Gastroesophageal sphincter (tissue), 4 donors: ENCODE results near the gene NBPF14. TPM values are rescaled to one million over a fixed set of nuclear protein-coding genes. Genes with fewer than 3 reads are reported as not detected.
"Not testable (repeated sequence)": the region's sequence is repeated elsewhere in the genome, so short reads cannot be mapped to it uniquely, and the experiment has no call there.

Experiments used
- ATAC-seq: fragments of 150-250 bp; one replicate; pipeline ENCODE4 v1.9.1; 2016; ENCODE audit warnings: mild to moderate bottlenecking, moderate library complexity
- H3K27ac ChIP-seq, 4 donors: fragments of 200-600 bp; sonication (generic) in 3 of 4; 1 replicate in 3 of 4; 2 replicates in 1 of 4; pipeline ENCODE4 v1.5.1; 2016 to 2019
- H3K27me3 ChIP-seq: fragments of 200-600 bp; sonication (generic); one replicate; pipeline ENCODE4 v1.5.1; 2019
- H3K36me3 ChIP-seq, 2 donors: fragments of 200-600 bp; sonication (generic); one replicate each; pipeline ENCODE4 v1.5.1; 2019; ENCODE audit warnings: control low read depth in 1 of 2
- H3K4me1 ChIP-seq, 3 donors: fragments of 200-600 bp; sonication (generic); 1 replicate in 2 of 3; 2 replicates in 1 of 3; pipeline ENCODE4 v1.5.1; 2016 to 2019; ENCODE audit warnings: control low read depth in 2 of 3
- H3K4me3 ChIP-seq, 2 donors: fragments of 200-600 bp; sonication (generic); one replicate each; pipeline ENCODE4 v1.5.1; 2019; ENCODE audit warnings: mild to moderate bottlenecking in 1 of 2, moderate library complexity in 1 of 2
- H3K9me3 ChIP-seq, 3 donors: fragments of 200-600 bp; sonication (generic); one replicate each; pipeline ENCODE4 v1.5.1; 2017 to 2019; ENCODE audit warnings: control low read depth in 2 of 3
- POLR2A ChIP-seq, 2 donors: fragments of 450-650 bp; IDR thresholded peaks; one replicate each; pipeline ENCODE4 v1.6.1; 2017; ENCODE audit warnings: antibody characterized with exemption in 2 of 2, mild to moderate bottlenecking in 2 of 2, moderate library complexity in 1 of 2
- POLR2AphosphoS5 ChIP-seq: sonication (generic); formaldehyde crosslinking; IDR thresholded peaks from one replicate; pipeline ENCODE4 v1.6.1; 2017; ENCODE audit warnings: antibody characterized with exemption
- WGBS, 2 donors: methylation state at CpG; one replicate each; pipeline ENCODE4 v1.1.5; 2018; ENCODE audit warnings: low coverage in 1 of 2; 5-methylcytosine and 5-hydroxymethylcytosine counted together
- small RNA-seq, 4 donors: library from RNA; depleted of rRNA; stranded (forward); fragments of <200 nt; gene quantifications; one replicate each; pipeline ENCODE3, GENCODE V24; 2016
- total RNA-seq, 4 donors: library from RNA; depleted of rRNA; stranded (reverse); fragments of >200 nt; gene quantifications; one replicate each; pipeline ENCODE4 v1.1.0, GENCODE V29; 2016

NBPF14 gene
- total RNA-seq, 4 donors from 2014 or later = 17.8 to 54.0 (median 21.0) TPM

- H3K27me3 ChIP-seq, H3K9me3 ChIP-seq, H3K4me1 ChIP-seq, H3K36me3 ChIP-seq: not testable (repeated sequence)
- H3K27ac ChIP-seq = peak overlapping the region; percentile 75 to 82 (median 81)
- 0 to 1% methylated on average over 11 of the region's 30 CpGs for WGBS, 2 donors
- peak overlapping the region; percentile 51 to 90 for H3K4me3 ChIP-seq
- ATAC-seq = peak; percentile 94
- TF ChIP-seq POLR2AphosphoS5 = peak; percentile 99
- TF ChIP-seq POLR2A (IDR thresholded peaks at IDR 0.05) = peak; percentile 98 to 99
These were observed 73.1 kb downstream of the NBPF14 start for GRCh38 chr1:148522561-148523204.

GRCh38 chr1:148522072-148522471 lies 73.7 kb downstream of the NBPF14 start:
- not testable (repeated sequence) for H3K4me1 ChIP-seq, H3K9me3 ChIP-seq, H3K27me3 ChIP-seq, H3K36me3 ChIP-seq
- peak; percentile 82 for ATAC-seq
- Histone ChIP-seq H3K27ac (peak overlapping the region in 3 of 4 donors; percentile 80 to 82 (median 82)), H3K4me3 (peak overlapping the region; percentile 51 to 90)
- WGBS, 2 donors = 4% methylated on average over 5 of the region's 23 CpGs; no CpG with 5 or more reads in 1 of the 2 donors

- H3K4me3 ChIP-seq, H3K4me1 ChIP-seq, H3K36me3 ChIP-seq, ATAC-seq, H3K27me3 ChIP-seq, H3K9me3 ChIP-seq, H3K27ac ChIP-seq: not testable (repeated sequence)
- no CpG with 5 or more reads among the region's 3 CpGs for WGBS, 2 donors
These were observed 81.5 kb downstream of the NBPF14 start for GRCh38 chr1:148514310-148514709.

- H3K4me3 ChIP-seq, H3K4me1 ChIP-seq, H3K9me3 ChIP-seq, H3K27me3 ChIP-seq, H3K36me3 ChIP-seq, H3K27ac ChIP-seq, ATAC-seq: not testable (repeated sequence)
- 58 to 60% methylated on average over 1 to 3 of the region's 9 CpGs for WGBS, 2 donors
These were observed 83.1 kb downstream of the NBPF14 start for GRCh38 chr1:148512571-148513184.

- not testable (repeated sequence) for H3K36me3 ChIP-seq, H3K4me1 ChIP-seq, H3K27me3 ChIP-seq, H3K9me3 ChIP-seq, H3K4me3 ChIP-seq, ATAC-seq, H3K27ac ChIP-seq
These were observed 101.9 kb downstream of the NBPF14 start for GRCh38 chr1:148493933-148494332.

GRCh38 chr1:148483029-148483428 lies 112.8 kb downstream of the NBPF14 start, which contains the start of gene PPIAL4G:
TSS of gene PPIAL4G (minus strand) at chr1:148483302. CDS start at chr1:148483252, 50 bp downstream.
- H3K4me3 ChIP-seq, ATAC-seq: not testable (repeated sequence)
- WGBS, 2 donors = 96% methylated on average over 11 of the region's 12 CpGs; no CpG with 5 or more reads in 1 of the 2 donors

More at GRCh38 chr1:148483029-148483428, 112.8 kb downstream of the NBPF14 start, which contains the start of gene PPIAL4G:
- not testable (repeated sequence) for H3K27ac ChIP-seq, H3K9me3 ChIP-seq, H3K27me3 ChIP-seq, H3K36me3 ChIP-seq, H3K4me1 ChIP-seq

Small RNAs within 50 kb of the gene (small RNA-seq; reads per million reads assigned to genes)
- 0 to 0.99 (median 0.32) reads per million in 4 donors for gene RF00003

Other genes with a start within 250 kb of the NBPF14 start
- gene PPIAL4G, start 112.7 kb downstream of the NBPF14 start, total RNA-seq = not detected
- 10 to 100 TPM; 55.8 to 73.1 (median 64.6) TPM for gene NUDT4B, start 152.8 kb upstream of the NBPF14 start, total RNA-seq
- 100 to 1,000 TPM; 170 to 293 (median 218) TPM for gene PDE4DIP, start 248.4 kb upstream of the NBPF14 start, total RNA-seq